Subcutaneous adipose tissue (tissue), 4 donors: Measurements from ENCODE around the gene SLC22A7. TPM values are rescaled to one million over a fixed set of nuclear protein-coding genes. Genes with fewer than 3 reads are reported as not detected.

ENCODE experiments used
- CTCF ChIP-seq: fragments of 450-650 bp; IDR thresholded peaks from one replicate; pipeline ENCODE4 v1.5.1; 2016; ENCODE audit warnings: low read depth, mild to moderate bottlenecking, control low read depth, antibody characterized with exemption, moderate library complexity
- total RNA-seq, 4 donors: library from RNA; depleted of rRNA; stranded (reverse); fragments of >200 nt; gene quantifications; one replicate each; pipeline ENCODE4 v1.1.0, GENCODE V29; 2016

SLC22A7 gene
- total RNA-seq, 4 donors from 2014 or later: not detected

DNA sequence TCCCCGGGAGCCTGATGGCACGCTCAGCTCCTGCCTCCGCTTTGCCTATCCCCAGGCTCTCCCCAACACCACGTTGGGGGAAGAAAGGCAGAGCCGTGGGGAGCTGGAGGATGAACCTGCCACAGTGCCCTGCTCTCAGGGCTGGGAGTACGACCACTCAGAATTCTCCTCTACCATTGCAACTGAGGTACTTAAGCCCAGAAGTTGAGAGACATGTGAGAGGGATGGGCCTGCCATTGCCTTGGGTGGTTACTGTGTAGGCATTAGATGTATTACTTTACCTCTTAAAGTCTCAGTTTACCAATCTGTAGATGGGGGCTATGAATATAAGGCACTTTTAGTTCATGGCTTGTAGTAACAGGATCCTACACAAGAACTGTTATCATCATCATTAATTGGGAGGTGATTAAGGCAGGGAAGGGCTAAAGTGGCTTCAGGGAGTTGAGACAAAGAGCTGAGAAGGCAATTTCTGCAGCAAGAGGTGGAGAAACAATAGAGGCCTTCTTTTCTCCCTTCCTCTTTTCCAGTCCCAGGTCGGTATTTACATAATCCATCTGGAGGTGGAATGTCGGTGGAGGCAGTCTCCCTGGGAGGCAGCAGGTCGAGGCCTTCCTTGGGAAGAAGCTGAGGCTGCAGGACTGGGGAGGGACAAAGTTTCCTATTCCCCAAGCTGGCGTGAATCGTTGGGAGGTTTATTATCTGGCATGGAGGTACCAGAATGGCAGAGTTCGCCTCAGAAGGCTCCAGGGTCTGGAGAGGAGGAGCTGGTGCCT is 691 bp downstream of the SLC22A7 start:
- no peak for TF ChIP-seq CTCF

DNA sequence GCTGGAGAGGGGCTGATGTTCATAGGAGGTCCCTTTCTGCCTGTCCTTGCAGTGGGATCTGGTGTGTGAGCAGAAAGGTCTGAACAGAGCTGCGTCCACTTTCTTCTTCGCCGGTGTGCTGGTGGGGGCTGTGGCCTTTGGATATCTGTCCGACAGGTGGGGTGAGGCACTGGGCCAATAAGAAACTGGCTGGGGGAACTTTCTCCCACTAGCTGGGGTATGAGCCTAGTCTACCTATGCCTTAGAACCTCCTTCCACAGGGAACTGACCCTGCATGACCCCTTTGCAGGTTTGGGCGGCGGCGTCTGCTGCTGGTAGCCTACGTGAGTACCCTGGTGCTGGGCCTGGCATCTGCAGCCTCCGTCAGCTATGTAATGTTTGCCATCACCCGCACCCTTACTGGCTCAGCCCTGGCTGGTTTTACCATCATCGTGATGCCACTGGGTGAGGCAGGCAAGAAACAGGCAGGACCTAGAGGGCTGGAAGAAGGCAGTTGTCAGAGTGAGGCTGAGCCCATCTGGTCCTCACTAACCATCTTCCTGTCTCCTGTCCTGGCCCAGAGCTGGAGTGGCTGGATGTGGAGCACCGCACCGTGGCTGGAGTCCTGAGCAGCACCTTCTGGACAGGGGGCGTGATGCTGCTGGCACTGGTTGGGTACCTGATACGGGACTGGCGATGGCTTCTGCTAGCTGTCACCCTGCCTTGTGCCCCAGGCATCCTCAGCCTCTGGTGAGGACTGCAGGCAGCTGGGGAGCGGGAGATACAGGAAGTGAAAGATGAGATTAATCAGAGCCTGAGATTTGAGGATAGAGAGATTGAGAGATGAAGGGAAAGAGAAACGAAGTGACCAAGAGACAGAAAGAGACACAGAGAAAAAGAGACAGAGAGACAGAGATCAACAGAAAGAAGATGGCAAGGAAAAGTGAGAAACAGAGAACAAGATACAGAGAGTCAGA is 1.6 kb downstream of the SLC22A7 start:
- TF ChIP-seq CTCF: no peak

GRCh38 chr6:43301081-43301870 is 3.2 kb downstream of the SLC22A7 start:
- no peak for TF ChIP-seq CTCF

DNA sequence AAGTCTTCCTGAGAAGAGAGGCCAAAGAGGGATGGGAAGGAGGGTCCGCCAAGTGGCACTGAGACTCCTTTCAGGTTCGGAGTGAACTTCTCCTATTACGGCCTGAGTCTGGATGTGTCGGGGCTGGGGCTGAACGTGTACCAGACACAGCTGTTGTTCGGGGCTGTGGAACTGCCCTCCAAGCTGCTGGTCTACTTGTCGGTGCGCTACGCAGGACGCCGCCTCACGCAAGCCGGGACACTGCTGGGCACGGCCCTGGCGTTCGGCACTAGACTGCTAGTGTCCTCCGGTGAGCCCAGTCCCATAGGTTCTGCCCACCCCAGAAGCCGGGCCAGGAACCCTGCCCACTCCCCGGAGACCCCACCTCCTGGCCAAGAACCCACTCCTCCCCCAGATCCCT is 4.1 kb downstream of the SLC22A7 start:
- TF ChIP-seq CTCF: no peak

- TF ChIP-seq CTCF: no peak
Measured at GRCh38 chr6:43303751-43304331, 5.8 kb downstream of the SLC22A7 start.

- TF ChIP-seq CTCF: no peak
Measured at GRCh38 chr6:43304361-43304760, 6.3 kb downstream of the SLC22A7 start.
